MG63 (cell line): ENCODE measurements around the gene CYP2D6. TPM values are rescaled to one million over a fixed set of nuclear protein-coding genes. Genes with fewer than 3 reads are reported as not detected.

Source experiments
- DNase-seq: peaks from one replicate; pipeline ENCODE4 v3.0.0-alpha.2; 2020
- H3K27me3 ChIP-seq: fragments of 250-450 bp; sonication (Bioruptor Pico); 2 replicates; pipeline ENCODE4 v1.5.1; 2020; ENCODE audit warnings: mild to moderate bottlenecking, moderate library complexity
- H3K36me3 ChIP-seq: fragments of 250-450 bp; sonication (Bioruptor Pico); 2 replicates; pipeline ENCODE4 v1.5.1; 2020; ENCODE audit warnings: mild to moderate bottlenecking, moderate library complexity
- H3K4me3 ChIP-seq: fragments of 250-450 bp; sonication (Bioruptor Pico); 2 replicates; pipeline ENCODE4 v1.5.1; 2020; ENCODE audit warnings: mild to moderate bottlenecking, moderate library complexity
- H3K9me3 ChIP-seq: fragments of 250-450 bp; sonication (Bioruptor Pico); 2 replicates; pipeline ENCODE4 v1.5.1; 2020; ENCODE audit warnings: mild to moderate bottlenecking, moderate library complexity
- total RNA-seq: library from RNA; depleted of rRNA; stranded (reverse); fragments of >200 nt; shearing (Covaris generic); gene quantifications from 2 replicates; pipeline ENCODE4 v1.2.3, GENCODE V29; 2014; ENCODE audit warnings: low replicate concordance; rRNA removed

Gene CYP2D6
- total RNA-seq, 1 experiment from 2014 or later, result 2.7 TPM

- Histone ChIP-seq H3K36me3 (peaks cover 18% of the 10 kb centered on the region), H3K9me3 (no peaks in the 10 kb centered on the region), H3K4me3 (peak overlapping the region; percentile 74), H3K27me3 (no peaks in the 10 kb centered on the region)
- no peak for DNase-seq
Observed at GRCh38 chr22:42078469-42079318, 51.9 kb downstream of the CYP2D6 start.

GRCh38 chr22:42077486-42078125 lies 53.0 kb downstream of the CYP2D6 start:
- no peak for DNase-seq

DNA sequence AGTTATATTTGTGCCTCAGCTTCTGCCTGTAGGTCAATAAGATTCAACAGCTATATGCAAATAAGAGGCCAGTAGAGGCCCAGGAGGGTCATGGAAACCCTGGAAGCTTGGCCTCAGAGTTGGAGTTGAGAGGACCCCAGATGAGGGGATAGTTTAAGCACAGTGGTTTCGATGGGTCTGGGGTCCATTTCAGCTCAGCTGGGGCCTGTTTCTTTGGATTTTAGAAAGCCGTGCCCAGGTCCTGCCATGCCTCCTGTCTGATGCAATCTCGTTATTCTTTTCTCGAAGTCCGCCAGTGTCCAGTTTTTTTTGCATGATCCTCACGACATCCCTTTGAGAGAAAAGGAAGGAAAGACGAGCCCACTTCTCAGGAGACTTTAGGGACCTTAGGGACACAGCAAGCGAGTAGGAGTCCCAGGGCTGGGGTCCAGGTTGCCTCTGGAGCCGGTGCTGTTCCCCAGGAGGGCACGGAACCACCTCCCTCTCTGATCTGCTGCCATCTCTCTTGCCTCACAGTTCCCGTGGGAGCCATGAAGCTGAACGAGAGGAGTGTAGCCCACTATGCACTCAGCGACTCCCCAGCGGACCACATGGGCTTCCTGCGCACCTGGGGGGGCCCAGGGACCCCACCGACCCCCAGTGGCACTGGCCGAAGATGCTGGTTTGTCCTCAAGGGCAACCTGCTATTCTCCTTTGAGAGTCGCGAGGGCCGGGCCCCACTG lies 53.7 kb downstream of the CYP2D6 start:
- no peak for DNase-seq
- Histone ChIP-seq H3K27me3 (no peaks in the 10 kb centered on the region), H3K4me3 (no peak overlapping the region), H3K36me3 (peaks cover 7% of the 10 kb centered on the region), H3K9me3 (no peaks in the 10 kb centered on the region)

More at GRCh38 chr22:42077486-42078125, 53.0 kb downstream of the CYP2D6 start:
- Histone ChIP-seq H3K9me3 (no peaks in the 10 kb centered on the region), H3K27me3 (no peaks in the 10 kb centered on the region), H3K36me3 (peaks cover 11% of the 10 kb centered on the region), H3K4me3 (no peak overlapping the region)

Other genes with a start within 250 kb of the CYP2D6 start
- gene SHISA8, start 215.7 kb downstream of the CYP2D6 start, total RNA-seq, result not detected in 2 replicates
- gene TNFRSF13C, start 204.0 kb downstream of the CYP2D6 start, total RNA-seq, result not detected in 2 replicates
- 23.6 and 60.6 TPM in 2 replicates for gene CENPM, start 183.7 kb downstream of the CYP2D6 start, total RNA-seq
- 0.43 and 3.5 TPM in 2 replicates for gene SEPTIN3, start 161.4 kb downstream of the CYP2D6 start, total RNA-seq
- gene WBP2NL, start 132.0 kb downstream of the CYP2D6 start, total RNA-seq, result 20.9 TPM in 1 of 2 replicates, not detected in the other
- 16.9 and 25.2 TPM in 2 replicates for gene NAGA, start 60.0 kb downstream of the CYP2D6 start, total RNA-seq
- 0.16 TPM in 1 of 2 replicates, not detected in the other for gene PHETA2, start 56.6 kb downstream of the CYP2D6 start, total RNA-seq
- 31.8 and 64.7 TPM in 2 replicates for gene SMDT1, start 51.1 kb downstream of the CYP2D6 start, total RNA-seq
- gene NDUFA6, start 40.0 kb downstream of the CYP2D6 start, total RNA-seq, result 62.0 and 91.3 TPM in 2 replicates
- gene TCF20, start 139.8 kb upstream of the CYP2D6 start, total RNA-seq, result 9.6 and 13.0 TPM in 2 replicates